Activated naive CD8-positive, alpha-beta T cell treated with anti-CD3 and anti-CD28 coated beads, Interleukin-2, amount 10 ng/mL, durations not matched to agents 7 days and 5 days (primary cell): ENCODE data around the gene CORO2A. TPM values are rescaled to one million over a fixed set of nuclear protein-coding genes. Genes with fewer than 3 reads are reported as not detected.
A peak's percentile ranks its signal among the peaks of the same experiment; 100 is the strongest.
"Not testable (repeated sequence)": the region's sequence is repeated elsewhere in the genome, so short reads cannot be mapped to it uniquely, and the experiment has no call there.

Experiments used
- ATAC-seq: fragments of 150-1000 bp; cut with Tn5 transposase; one replicate; pipeline ENCODE4 v1.10.0; 2021; ENCODE audit warnings: low read depth, moderate library complexity
- POLR2A ChIA-PET: fragments of 350-600 bp; sonication (Branson Sonifier 250); formaldehyde crosslinking; loops from one replicate; lab custom pipeline; 2021; ENCODE audit warnings: antibody characterized with exemption; lab: Charles Lee
- DNase-seq: peaks from one replicate; pipeline ENCODE4 v3.0.0; 2021
- H3K27ac Mint-ChIP-seq: one replicate; pipeline ENCODE4 v1.8.0; 2022; ENCODE audit warnings: mild to moderate bottlenecking, mixed read lengths
- H3K27me3 Mint-ChIP-seq: one replicate; pipeline ENCODE4 v1.8.0; 2022; ENCODE audit warnings: mild to moderate bottlenecking, moderate library complexity, mixed read lengths
- H3K36me3 Mint-ChIP-seq: one replicate; pipeline ENCODE4 v1.8.0; 2021; ENCODE audit warnings: mild to moderate bottlenecking, mixed read lengths
- H3K4me1 Mint-ChIP-seq: one replicate; pipeline ENCODE4 v1.8.0; 2021; ENCODE audit warnings: mixed read lengths
- H3K4me3 Mint-ChIP-seq: one replicate; pipeline ENCODE4 v1.8.0; 2022; ENCODE audit warnings: mild to moderate bottlenecking, moderate library complexity, mixed read lengths
- H3K9me3 Mint-ChIP-seq: one replicate; pipeline ENCODE4 v1.8.0; 2021; ENCODE audit warnings: mixed read lengths
- total RNA-seq, 2 experiments: library from RNA; stranded (reverse); gene quantifications; one replicate each; pipeline ENCODE4 v1.2.3, GENCODE V29; 2021

Gene CORO2A
- total RNA-seq, 2 experiments from 2014 or later, result 11.7 to 12.0 TPM

- peaks cover 19% of the 10 kb centered on the region for H3K36me3 Mint-ChIP-seq
- not testable (repeated sequence) for H3K27me3 Mint-ChIP-seq, DNase-seq, ATAC-seq, H3K9me3 Mint-ChIP-seq
- peak overlapping the region; percentile 91 for H3K4me3 Mint-ChIP-seq
- peaks cover 46% of the 10 kb centered on the region for H3K4me1 Mint-ChIP-seq
- peak overlapping the region; percentile 94 for H3K27ac Mint-ChIP-seq
- POLR2A ChIA-PET, result interaction anchor here (2.9 to 7.5 kb wide), 2 partner anchors 9 to 15 kb away, joined by 80 to 125 read pairs; no protein-coding TSS in a partner anchor
Measured at GRCh38 chr9:98117097-98117496, 75.3 kb downstream of the CORO2A start.

GRCh38 chr9:98109052-98109451 lies 83.4 kb downstream of the CORO2A start:
- Mint-ChIP-seq H3K4me1 (peaks cover 68% of the 10 kb centered on the region), H3K4me3 (peak overlapping the region; percentile 70), H3K27me3 (no peaks in the 10 kb centered on the region), H3K27ac (peak overlapping the region; percentile 98), H3K36me3 (peaks cover 65% of the 10 kb centered on the region), H3K9me3 (no peaks in the 10 kb centered on the region)
- POLR2A ChIA-PET, result interaction anchor here (0.7 to 5.1 kb wide), 11 partner anchors 9 to 147 kb away, joined by 3 to 80 read pairs (median 4); partner anchors contain the start of genes CORO2A, NANS, TBC1D2 and TRIM14
- ATAC-seq (peak; percentile 40), DNase-seq (peak; percentile 52)

GRCh38 chr9:98108531-98109031 lies 83.9 kb downstream of the CORO2A start:
- DNase-seq (peak; percentile 58), ATAC-seq (peak; percentile 91)
- H3K27ac Mint-ChIP-seq, result peak overlapping the region; percentile 98
- H3K36me3 Mint-ChIP-seq, result peaks cover 69% of the 10 kb centered on the region
- peaks cover 72% of the 10 kb centered on the region for H3K4me1 Mint-ChIP-seq
- H3K27me3 Mint-ChIP-seq, result no peaks in the 10 kb centered on the region
- peak overlapping the region; percentile 70 for H3K4me3 Mint-ChIP-seq
- no peaks in the 10 kb centered on the region for H3K9me3 Mint-ChIP-seq
- POLR2A ChIA-PET, result interaction anchor here (0.7 to 5.1 kb wide), 9 partner anchors 10 to 148 kb away, joined by 3 to 80 read pairs (median 4); partner anchors contain the start of genes CORO2A, NANS, TBC1D2 and TRIM14

- H3K4me3 Mint-ChIP-seq, result peak overlapping the region; percentile 70
- ATAC-seq, result peak; percentile 8
- H3K27ac Mint-ChIP-seq, result peak overlapping the region; percentile 98
- no peak for DNase-seq
- H3K4me1 Mint-ChIP-seq, result peaks cover 72% of the 10 kb centered on the region
- no peaks in the 10 kb centered on the region for H3K27me3 Mint-ChIP-seq
- POLR2A ChIA-PET, result interaction anchor here (1.0 to 5.1 kb wide), 5 partner anchors 10 to 148 kb away, joined by 3 to 80 read pairs (median 10); partner anchors contain the start of genes CORO2A, NANS, TBC1D2 and TRIM14
- H3K36me3 Mint-ChIP-seq, result peaks cover 69% of the 10 kb centered on the region
- H3K9me3 Mint-ChIP-seq, result no peaks in the 10 kb centered on the region
Measured at GRCh38 chr9:98107926-98108325, 84.5 kb downstream of the CORO2A start.

GRCh38 chr9:98105006-98105405 lies 87.4 kb downstream of the CORO2A start:
- POLR2A ChIA-PET, result interaction anchor here (1.3 to 6.2 kb wide), 2 partner anchors 14 to 49 kb away, joined by 4 to 125 read pairs; partner anchors contain the start of genes NANS and TRIM14
- H3K36me3 Mint-ChIP-seq, result peaks cover 57% of the 10 kb centered on the region
- peak overlapping the region; percentile 98 for H3K27ac Mint-ChIP-seq
- no peaks in the 10 kb centered on the region for H3K9me3 Mint-ChIP-seq
- ATAC-seq, result no peak
- DNase-seq, result no peak
- H3K4me1 Mint-ChIP-seq, result peaks cover 80% of the 10 kb centered on the region
- no peaks in the 10 kb centered on the region for H3K27me3 Mint-ChIP-seq
- no peak overlapping the region for H3K4me3 Mint-ChIP-seq

GRCh38 chr9:98104445-98104881 lies 88.0 kb downstream of the CORO2A start:
- peak overlapping the region; percentile 69 for H3K4me3 Mint-ChIP-seq
- H3K4me1 Mint-ChIP-seq, result peaks cover 78% of the 10 kb centered on the region
- DNase-seq, result no peak
- no peaks in the 10 kb centered on the region for H3K9me3 Mint-ChIP-seq
- H3K27ac Mint-ChIP-seq, result peak overlapping the region; percentile 98
- H3K36me3 Mint-ChIP-seq, result peaks cover 54% of the 10 kb centered on the region
- no peaks in the 10 kb centered on the region for H3K27me3 Mint-ChIP-seq
- POLR2A ChIA-PET, result interaction anchor here (1.3 to 6.2 kb wide), 2 partner anchors 14 to 48 kb away, joined by 4 to 125 read pairs; partner anchors contain the start of genes NANS and TRIM14
- no peak for ATAC-seq

GRCh38 chr9:98101868-98102273 lies 90.6 kb downstream of the CORO2A start:
- no peaks in the 10 kb centered on the region for H3K9me3 Mint-ChIP-seq
- no peaks in the 10 kb centered on the region for H3K27me3 Mint-ChIP-seq
- peaks cover 46% of the 10 kb centered on the region for H3K36me3 Mint-ChIP-seq
- POLR2A ChIA-PET, result interaction anchor here (0.6 to 6.2 kb wide), 17 partner anchors 10 to 181 kb away, joined by 3 to 125 read pairs (median 5); partner anchors contain the start of genes ANP32B, CORO2A, NANS and TBC1D2
- H3K4me3 Mint-ChIP-seq, result peak overlapping the region; percentile 89
- ATAC-seq (peak; percentile 99), DNase-seq (peak; percentile 68)
- H3K4me1 Mint-ChIP-seq, result peaks cover 62% of the 10 kb centered on the region
- H3K27ac Mint-ChIP-seq, result peak overlapping the region; percentile 98

GRCh38 chr9:98101416-98101815 lies 91.0 kb downstream of the CORO2A start:
- no peaks in the 10 kb centered on the region for H3K27me3 Mint-ChIP-seq
- H3K36me3 Mint-ChIP-seq, result peaks cover 45% of the 10 kb centered on the region
- H3K4me1 Mint-ChIP-seq, result peaks cover 62% of the 10 kb centered on the region
- peak overlapping the region; percentile 89 for H3K4me3 Mint-ChIP-seq
- DNase-seq (no peak), ATAC-seq (no peak)
- POLR2A ChIA-PET, result interaction anchor here (0.6 to 6.2 kb wide), 14 partner anchors 10 to 180 kb away, joined by 3 to 125 read pairs (median 6); partner anchors contain the start of genes ANP32B, CORO2A, NANS and TBC1D2
- H3K27ac Mint-ChIP-seq, result peak overlapping the region; percentile 98
- H3K9me3 Mint-ChIP-seq, result no peaks in the 10 kb centered on the region

GRCh38 chr9:98100456-98100855 lies 92.0 kb downstream of the CORO2A start:
- no peaks in the 10 kb centered on the region for H3K9me3 Mint-ChIP-seq
- DNase-seq, result no peak
- H3K36me3 Mint-ChIP-seq, result peaks cover 37% of the 10 kb centered on the region
- no peak for ATAC-seq
- H3K27ac Mint-ChIP-seq, result peak overlapping the region; percentile 98
- peaks cover 54% of the 10 kb centered on the region for H3K4me1 Mint-ChIP-seq
- H3K4me3 Mint-ChIP-seq, result peak overlapping the region; percentile 26
- no peaks in the 10 kb centered on the region for H3K27me3 Mint-ChIP-seq
- POLR2A ChIA-PET, result interaction anchor here (1.4 to 6.2 kb wide), 3 partner anchors 9 to 156 kb away, joined by 3 to 125 read pairs (median 26); partner anchors contain the start of genes TBC1D2 and TRIM14

- Mint-ChIP-seq H3K4me3 (peak overlapping the region; percentile 57), H3K4me1 (peaks cover 51% of the 10 kb centered on the region), H3K36me3 (peaks cover 35% of the 10 kb centered on the region), H3K27ac (peak overlapping the region; percentile 87), H3K27me3 (no peaks in the 10 kb centered on the region), H3K9me3 (no peaks in the 10 kb centered on the region)
- POLR2A ChIA-PET, result interaction anchor here (1.4 to 6.2 kb wide), 3 partner anchors 8 to 156 kb away, joined by 3 to 125 read pairs (median 26); partner anchors contain the start of genes TBC1D2 and TRIM14
- DNase-seq, result peak; percentile 25
- no peak for ATAC-seq
Measured at GRCh38 chr9:98099898-98100297, 92.5 kb downstream of the CORO2A start.

GRCh38 chr9:98099346-98099745 lies 93.1 kb downstream of the CORO2A start:
- H3K9me3 Mint-ChIP-seq, result no peaks in the 10 kb centered on the region
- ATAC-seq (no peak), DNase-seq (no peak)
- H3K27ac Mint-ChIP-seq, result peak overlapping the region; percentile 36
- peaks cover 47% of the 10 kb centered on the region for H3K4me1 Mint-ChIP-seq
- peaks cover 32% of the 10 kb centered on the region for H3K36me3 Mint-ChIP-seq
- H3K4me3 Mint-ChIP-seq, result no peak overlapping the region
- no peaks in the 10 kb centered on the region for H3K27me3 Mint-ChIP-seq
- POLR2A ChIA-PET, result interaction anchor here (3.2 to 6.2 kb wide), 2 partner anchors 19 to 157 kb away, joined by 26 to 125 read pairs; partner anchors contain the start of genes TBC1D2 and TRIM14

GRCh38 chr9:98097836-98098235 lies 94.6 kb downstream of the CORO2A start:
- peak; percentile 10 for DNase-seq
- POLR2A ChIA-PET, result interaction anchor here (0.8 to 0.9 kb wide), 2 partner anchors 11 to 12 kb away, joined by 3 read pairs; no protein-coding TSS in a partner anchor
- H3K9me3 Mint-ChIP-seq, result no peaks in the 10 kb centered on the region
- no peak overlapping the region for H3K4me3 Mint-ChIP-seq
- peak overlapping the region; percentile 55 for H3K27ac Mint-ChIP-seq
- no peak for ATAC-seq
- no peaks in the 10 kb centered on the region for H3K27me3 Mint-ChIP-seq
- peaks cover 38% of the 10 kb centered on the region for H3K4me1 Mint-ChIP-seq
- H3K36me3 Mint-ChIP-seq, result peaks cover 33% of the 10 kb centered on the region

GRCh38 chr9:98096091-98096490 lies 96.3 kb downstream of the CORO2A start:
- no peak overlapping the region for H3K4me3 Mint-ChIP-seq
- H3K27ac Mint-ChIP-seq, result peak overlapping the region; percentile 70
- POLR2A ChIA-PET, result no interaction called here
- no peaks in the 10 kb centered on the region for H3K9me3 Mint-ChIP-seq
- no peak for ATAC-seq
- peak; percentile 19 for DNase-seq
- peaks cover 30% of the 10 kb centered on the region for H3K4me1 Mint-ChIP-seq
- H3K36me3 Mint-ChIP-seq, result peaks cover 32% of the 10 kb centered on the region
- no peaks in the 10 kb centered on the region for H3K27me3 Mint-ChIP-seq
